ENCODE measurements around the gene ADARB1. TPM values are rescaled to one million over a fixed set of nuclear protein-coding genes. Genes with fewer than 3 reads are reported as not detected.

The ADARB1 gene
- total RNA-seq, 1 experiment from 2014 or later = 15.8 TPM

GRCh38 chr21:45234127-45234526 is 159.7 kb downstream of the ADARB1 start:
- no peaks in the 10 kb centered on the region for H3K9me3 ChIP-seq (ENCODE audit: control insufficient read depth, low read depth, low read length)
- H4K20me1 ChIP-seq (ENCODE audit: control insufficient read depth, insufficient read depth, insufficient read length) = no peaks in the 10 kb centered on the region
- DNase-seq = no peak
- H4K8ac ChIP-seq (replicated peaks; ENCODE audit: insufficient read length, low read depth, low read length) = no peak overlapping the region
- H3K27ac ChIP-seq (ENCODE audit: insufficient read length, low read depth, low read length) = no peak overlapping the region
- H2AK5ac ChIP-seq (ENCODE audit: insufficient read length, low read length) = no peak overlapping the region
- H2BK20ac ChIP-seq (ENCODE audit: low read depth, low read length, poor library complexity, severe bottlenecking) = no peak overlapping the region
- H3K36me3 Mint-ChIP-seq (ENCODE audit: insufficient read depth in 1 of 3, low read depth in 3 of 3) = 0 out of 7 replicates have a peak, but pooled peaks cover 0 to 4% (median 0%) of the 10 kb centered on the region in 3 experiments
- H4K91ac ChIP-seq (ENCODE audit: insufficient read length, low read depth, low read length) = no peak overlapping the region
- no peak overlapping the region for H3K27ac Mint-ChIP-seq
- no peak overlapping the region for H4K5ac ChIP-seq (ENCODE audit: insufficient read length, low read depth, low read length)
- H2AFZ ChIP-seq (ENCODE audit: low read length) = no peak overlapping the region
- H3K79me2 ChIP-seq (ENCODE audit: insufficient read depth, low read length) = no peaks in the 10 kb centered on the region
- no peaks in the 10 kb centered on the region for H3K4me1 Mint-ChIP-seq
- no peak overlapping the region for H2BK5ac ChIP-seq (ENCODE audit: insufficient read length, low read length)
- H3K56ac ChIP-seq (ENCODE audit: insufficient read length, low read depth, low read length) = no peak overlapping the region
- no peak overlapping the region for H3K4me3 Mint-ChIP-seq
- H3K9me3 Mint-ChIP-seq = peaks cover 9% of the 10 kb centered on the region in 2 experiments
- no peak overlapping the region for H3K9ac ChIP-seq (ENCODE audit: extremely low read depth, insufficient read length, low read length)
- no peak for TF ChIP-seq CTCF (conservative IDR thresholded peaks at IDR 0.05)
- no peaks in the 10 kb centered on the region for H3K27me3 ChIP-seq (ENCODE audit: insufficient read depth, low read length)
- H3K4me2 ChIP-seq (ENCODE audit: insufficient read depth, insufficient read length, low read length) = no peak overlapping the region
- H3T11ph ChIP-seq (ENCODE audit: low read length) = no peak overlapping the region
- no CpG with 5 or more reads among the region's 28 CpGs for WGBS (ENCODE audit: extremely low coverage, insufficient read length, low lambda C conversion rate)
- no peaks in the 10 kb centered on the region for H3K4me1 ChIP-seq (ENCODE audit: insufficient read depth, low read length)
- no peaks in the 10 kb centered on the region for H3K27me3 Mint-ChIP-seq (ENCODE audit: low read depth)
- no peak overlapping the region for H2BK120ac ChIP-seq (ENCODE audit: low read depth, low read length, poor library complexity, severe bottlenecking)
- H3K14ac ChIP-seq (ENCODE audit: insufficient read depth, low read length) = no peak overlapping the region
- no peak overlapping the region for H2BK15ac ChIP-seq (ENCODE audit: low read depth, low read length)
- no peak overlapping the region for H3K18ac ChIP-seq (ENCODE audit: insufficient read length, low read depth, low read length)
- H3K4ac ChIP-seq (ENCODE audit: low read depth, low read length) = no peak overlapping the region
- no peak overlapping the region for H3K23ac ChIP-seq (ENCODE audit: insufficient read length, low read depth, low read length)
- H3K23me2 ChIP-seq (ENCODE audit: insufficient read length, low read depth, low read length, poor library complexity, severe bottlenecking) = no peaks in the 10 kb centered on the region
- no peak overlapping the region for H2BK12ac ChIP-seq (ENCODE audit: insufficient read length, low read depth, low read length)
- no peaks in the 10 kb centered on the region for H3K79me1 ChIP-seq (ENCODE audit: insufficient read depth, low read depth, low read length, poor library complexity, severe bottlenecking)
